NCI-H748 treated with DMSO at 0.1 percent for 48 hours (cell line): ENCODE data around the gene BCL11A.
A peak's percentile ranks its signal among the peaks of the same experiment; 100 is the strongest.

Source experiments
- DNase-seq: peaks from one replicate; lab custom pipeline; 2025; lab: John Stamatoyannopoulos, UW

BCL11A gene

DNA sequence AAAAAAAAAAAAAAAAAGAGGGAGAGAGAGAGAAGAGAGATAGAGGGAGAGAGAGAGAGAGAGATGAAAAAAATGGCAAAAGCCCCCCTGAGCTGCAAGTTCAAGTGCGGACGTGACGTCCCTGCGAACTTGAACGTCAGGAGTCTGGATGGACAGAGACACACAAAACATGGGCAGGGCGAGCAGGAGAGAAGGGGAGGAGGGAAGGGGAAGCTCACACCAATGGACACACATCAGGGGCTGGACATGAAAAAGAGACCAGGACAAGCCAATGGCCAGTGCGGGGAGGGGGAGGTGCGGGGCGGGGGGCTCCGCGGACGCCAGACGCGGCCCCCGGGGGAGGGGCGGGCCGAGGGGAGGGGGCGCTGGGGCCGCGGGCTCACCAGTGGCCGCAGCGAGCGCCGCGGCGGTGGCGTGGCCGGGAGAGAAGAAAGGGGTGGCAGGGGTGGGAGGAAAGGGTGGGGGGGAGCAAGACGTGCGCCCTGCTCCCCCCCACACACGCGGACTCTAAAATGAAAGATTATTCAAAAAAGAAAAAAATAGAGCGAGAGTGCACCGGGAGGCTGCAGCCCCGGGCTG, at the start of gene BCL11A:
Gene BCL11A (minus strand): TSS at position 160 of the 579 bp plus-strand sequence. CDS start 384 bp downstream, outside the sequence.
- peak; percentile 44 for DNase-seq

GRCh38 chr2:60602828-60603532, 49.5 kb upstream of the BCL11A start:
- DNase-seq = no peak

DNA sequence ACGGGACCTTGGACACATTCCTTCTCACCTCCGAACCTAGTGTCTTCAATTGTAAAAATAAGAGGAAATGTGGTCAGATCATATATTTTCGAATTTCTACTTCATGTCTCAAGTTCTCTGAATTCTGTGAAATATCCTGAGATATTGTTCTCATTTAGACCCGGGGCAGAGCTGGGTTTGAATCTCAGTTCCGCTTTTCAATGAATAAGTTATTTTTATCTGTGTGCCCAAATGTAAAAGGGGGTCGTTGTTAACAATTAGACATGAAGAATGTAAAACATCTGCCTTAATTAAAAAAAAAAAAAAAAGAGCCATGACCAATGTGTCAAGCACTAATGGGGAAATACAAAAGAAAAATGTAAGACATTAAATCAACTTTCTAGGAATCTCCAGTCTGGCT, 48.9 kb upstream of the BCL11A start:
- DNase-seq = no peak

DNA sequence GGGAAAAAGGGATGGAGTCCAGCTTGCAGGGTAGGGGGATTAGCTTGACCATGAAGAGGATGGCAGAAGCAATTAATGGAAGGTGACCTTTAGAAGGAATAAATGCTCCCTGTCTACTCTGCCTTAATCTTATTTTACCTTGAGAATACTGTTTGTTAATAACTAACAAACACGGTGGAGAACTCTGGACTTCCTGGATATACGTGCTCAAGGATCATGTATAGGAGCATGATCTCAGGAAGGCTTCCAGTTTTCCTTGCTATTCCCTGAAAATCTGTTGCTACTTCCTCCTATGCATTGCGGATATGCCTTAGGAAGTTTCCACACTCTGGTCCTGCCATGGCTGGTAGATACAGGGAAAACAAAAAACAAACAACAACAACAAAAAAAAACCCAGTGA, 44.8 kb upstream of the BCL11A start:
- DNase-seq = no peak

DNA sequence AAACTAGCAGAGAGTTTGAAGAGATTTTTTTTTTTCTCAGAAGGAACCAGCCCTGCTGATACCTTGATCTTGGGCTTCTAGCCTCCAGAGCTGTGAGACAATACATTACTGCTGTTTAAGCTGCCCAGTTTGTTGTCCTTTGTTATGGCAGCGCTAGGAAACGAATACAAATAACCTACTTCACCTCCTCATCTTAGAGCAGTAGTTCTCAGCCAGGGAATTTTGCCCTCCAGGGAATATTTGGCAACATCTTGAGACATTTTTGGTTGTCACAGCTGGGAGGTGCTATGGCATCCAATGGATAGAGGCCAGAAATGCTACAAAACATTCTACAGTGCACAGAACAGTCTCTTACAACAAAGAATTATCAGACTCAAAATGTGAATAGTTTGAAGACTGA, 43.9 kb upstream of the BCL11A start:
- DNase-seq = no peak

- no peak for DNase-seq
Observed at GRCh38 chr2:60596411-60596810, 43.0 kb upstream of the BCL11A start.

GRCh38 chr2:60595953-60596352, 42.5 kb upstream of the BCL11A start:
- DNase-seq = no peak

GRCh38 chr2:60589104-60589503, 35.6 kb upstream of the BCL11A start:
- no peak for DNase-seq

GRCh38 chr2:60586081-60586480, 32.6 kb upstream of the BCL11A start:
- no peak for DNase-seq

GRCh38 chr2:60585276-60585675, 31.8 kb upstream of the BCL11A start:
- DNase-seq = no peak

GRCh38 chr2:60583604-60584003, 30.1 kb upstream of the BCL11A start:
- DNase-seq = no peak

GRCh38 chr2:60581433-60582282, 28.2 kb upstream of the BCL11A start:
- no peak for DNase-seq

DNA sequence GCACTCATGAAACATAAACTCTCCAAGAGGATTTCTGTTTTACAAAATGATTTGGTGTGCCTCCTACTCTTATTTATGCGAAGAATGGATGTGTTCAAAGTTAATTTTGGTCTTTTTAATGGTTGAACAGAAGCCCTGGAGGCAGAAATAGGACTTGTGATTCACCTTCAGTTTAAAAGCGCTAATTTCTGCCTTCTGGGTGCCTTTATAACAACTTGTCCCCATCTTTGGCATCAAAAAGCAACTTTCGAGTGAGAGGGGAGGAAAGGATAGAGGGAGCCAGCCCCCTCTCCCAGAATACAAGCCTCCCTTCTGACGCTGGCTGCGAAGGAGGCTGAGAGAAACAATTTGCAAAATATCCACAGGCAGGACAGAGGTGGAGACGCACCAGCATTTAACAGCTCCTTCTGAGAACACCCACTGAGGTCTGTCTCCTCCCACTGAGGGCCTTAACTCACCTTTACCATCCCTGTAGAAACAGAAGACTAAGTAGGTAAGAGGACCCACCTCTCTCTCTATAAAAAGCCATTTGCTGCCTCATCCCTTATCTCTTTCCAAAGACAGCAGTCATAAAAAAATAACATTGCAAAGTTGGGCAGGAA, 24.3 kb upstream of the BCL11A start:
- DNase-seq = no peak

GRCh38 chr2:60573251-60573650, 19.8 kb upstream of the BCL11A start:
- no peak for DNase-seq

DNA sequence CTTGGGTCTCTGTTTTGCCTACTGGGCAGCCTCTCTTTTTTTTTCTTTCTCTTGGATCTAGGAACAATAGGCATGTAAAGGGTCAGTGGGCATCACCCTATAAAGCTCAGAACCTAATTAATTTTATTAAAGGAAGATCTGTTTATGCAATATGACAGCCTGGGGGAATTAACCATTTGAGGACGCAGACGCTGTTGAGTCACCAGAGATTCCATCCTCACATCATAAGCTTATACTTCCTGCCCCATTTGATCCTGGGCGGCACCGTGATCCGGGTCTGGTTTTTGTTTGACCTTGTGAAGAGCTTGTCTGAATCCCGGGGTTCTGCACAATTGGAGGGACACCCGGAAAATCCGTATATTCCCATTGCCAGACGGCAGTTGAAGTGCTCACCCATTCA, 16.8 kb upstream of the BCL11A start:
- no peak for DNase-seq

GRCh38 chr2:60569680-60570111, 16.2 kb upstream of the BCL11A start:
- no peak for DNase-seq

GRCh38 chr2:60567919-60568768, 14.7 kb upstream of the BCL11A start:
- DNase-seq = no peak

DNA sequence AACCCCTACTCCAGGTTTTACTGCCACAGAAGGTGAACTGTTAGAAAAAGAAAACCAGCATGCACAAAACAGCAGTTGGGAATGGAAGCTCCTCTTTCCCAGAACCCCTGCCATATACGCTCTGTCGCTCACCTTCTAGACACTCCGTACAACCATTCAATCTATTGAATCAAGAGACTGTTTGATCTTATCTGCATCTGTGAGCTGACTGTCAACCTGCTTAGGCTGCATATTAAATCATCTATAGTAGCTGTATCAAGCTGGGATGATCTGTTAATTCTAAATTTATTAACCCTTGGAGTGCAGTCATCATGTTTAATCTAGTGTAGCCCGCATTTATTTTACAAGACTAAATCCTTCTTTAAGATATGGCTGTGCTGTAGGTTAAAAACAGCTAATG, 13.6 kb upstream of the BCL11A start:
- no peak for DNase-seq

- DNase-seq = no peak
Observed at GRCh38 chr2:60565472-60565871, 12.0 kb upstream of the BCL11A start.

- no peak for DNase-seq
Observed at GRCh38 chr2:60560734-60561644, 7.5 kb upstream of the BCL11A start.

GRCh38 chr2:60559880-60560279, 6.4 kb upstream of the BCL11A start:
- no peak for DNase-seq
